Measurements from ENCODE around the gene NSF.
"Not testable (repeated sequence)": the region's sequence is repeated elsewhere in the genome, so short reads cannot be mapped to it uniquely, and the experiment has no call there.

The NSF gene

DNA sequence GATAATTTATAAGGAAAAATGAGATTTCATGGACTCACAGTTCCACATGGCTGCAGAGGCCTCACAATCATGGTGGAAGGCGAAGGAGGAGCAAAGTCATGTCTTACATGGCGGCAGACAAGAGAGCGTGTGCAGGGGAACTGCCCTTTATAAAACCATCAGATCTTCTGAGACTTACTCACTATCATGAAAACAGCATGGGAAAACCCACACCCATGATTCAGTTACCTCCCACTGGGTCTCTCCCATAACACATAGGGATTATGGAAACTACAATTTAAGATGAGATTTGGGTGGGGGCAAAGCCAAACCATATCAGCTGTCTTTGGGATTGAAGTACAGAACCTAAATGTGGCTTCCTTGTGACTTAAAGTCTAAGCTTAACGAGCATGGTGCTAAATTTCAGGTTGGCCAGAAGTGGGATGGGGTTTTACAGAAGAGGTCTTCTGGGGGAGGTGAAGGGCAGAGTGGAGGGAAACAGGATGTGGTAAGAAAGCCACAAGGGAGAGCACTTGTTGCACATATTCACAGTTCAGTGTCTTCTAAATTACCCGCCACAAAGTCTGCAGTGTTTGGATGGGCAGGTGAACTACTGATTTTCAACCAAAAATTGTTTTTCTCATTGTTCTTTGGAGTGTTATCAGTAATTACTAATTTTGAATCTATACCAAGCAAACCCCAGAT is 38.4 kb downstream of the NSF start:
- not testable (repeated sequence) for DNase-seq (ENCODE audit: low read depth)

GRCh38 chr17:46632146-46632545 is 41.7 kb downstream of the NSF start:
- DNase-seq (ENCODE audit: low read depth): not testable (repeated sequence)

GRCh38 chr17:46634844-46635243 is 44.4 kb downstream of the NSF start:
- not testable (repeated sequence) for DNase-seq (ENCODE audit: low read depth)

DNA sequence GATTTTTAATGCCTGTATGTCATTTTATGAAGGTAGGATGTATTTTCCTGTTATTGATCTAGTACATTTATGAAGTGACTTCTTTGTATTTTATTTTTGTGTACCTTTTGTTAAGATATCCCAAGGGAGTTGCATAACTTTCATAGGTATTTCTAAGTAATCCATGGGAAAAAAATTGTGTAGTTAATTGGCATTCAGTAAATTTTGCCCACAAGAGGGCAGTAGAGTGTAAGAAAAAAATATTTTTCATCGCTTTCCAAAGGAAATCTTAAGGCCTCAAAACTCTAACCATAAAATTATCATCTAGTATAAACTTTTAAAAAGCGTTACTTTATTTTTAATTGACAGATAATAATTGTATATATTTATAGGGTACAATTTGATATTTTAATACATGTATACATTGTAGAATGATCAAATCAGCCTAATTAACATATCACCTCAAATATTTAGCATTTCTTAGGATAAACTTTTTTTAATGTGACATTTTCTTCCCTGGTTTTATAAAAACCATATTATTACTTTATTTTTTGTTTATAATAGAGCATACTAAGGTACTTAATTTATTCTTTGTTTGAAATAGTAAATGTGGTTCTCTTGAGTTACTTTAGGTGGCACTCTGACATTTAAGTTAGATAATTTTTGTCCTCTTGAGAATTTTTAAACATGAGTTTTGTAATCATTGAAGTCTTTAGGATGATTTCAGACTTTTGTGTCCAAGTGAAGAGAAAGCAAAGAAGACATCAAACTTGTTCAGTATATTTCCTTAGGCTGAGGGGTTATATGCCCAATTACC is 51.6 kb downstream of the NSF start:
- not testable (repeated sequence) for DNase-seq (ENCODE audit: low read depth)

GRCh38 chr17:46647251-46647650 is 56.8 kb downstream of the NSF start:
- not testable (repeated sequence) for DNase-seq (ENCODE audit: low read depth)

GRCh38 chr17:46647688-46648278 is 57.3 kb downstream of the NSF start:
- not testable (repeated sequence) for DNase-seq (ENCODE audit: low read depth)

- DNase-seq (ENCODE audit: low read depth): not testable (repeated sequence)
These were observed 58.8 kb downstream of the NSF start for GRCh38 chr17:46649246-46649645.

- not testable (repeated sequence) for DNase-seq (ENCODE audit: low read depth)
These were observed 61.7 kb downstream of the NSF start for GRCh38 chr17:46652024-46652643.

DNA sequence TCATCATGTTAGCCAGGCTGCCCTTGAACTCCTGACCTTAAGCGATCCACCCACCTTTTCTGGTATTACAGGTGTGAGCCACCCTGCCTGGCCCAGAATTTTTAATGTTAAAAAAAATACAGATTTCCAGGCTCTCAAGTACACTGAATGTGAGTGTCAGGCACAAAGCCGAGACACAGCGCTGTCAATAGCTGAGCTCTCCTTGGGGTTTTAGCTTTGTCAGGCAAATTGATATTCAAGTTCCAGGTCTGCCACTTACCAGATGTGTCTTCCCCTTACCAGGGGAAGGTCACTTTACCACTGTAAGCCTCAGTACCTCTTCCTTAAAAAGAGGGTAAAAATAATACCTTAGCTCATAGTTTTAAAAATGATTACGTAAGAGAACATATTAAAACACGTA is 67.8 kb downstream of the NSF start:
- not testable (repeated sequence) for DNase-seq (ENCODE audit: low read depth)

- not testable (repeated sequence) for DNase-seq (ENCODE audit: low read depth)
These were observed 69.2 kb downstream of the NSF start for GRCh38 chr17:46659702-46660101.

DNA sequence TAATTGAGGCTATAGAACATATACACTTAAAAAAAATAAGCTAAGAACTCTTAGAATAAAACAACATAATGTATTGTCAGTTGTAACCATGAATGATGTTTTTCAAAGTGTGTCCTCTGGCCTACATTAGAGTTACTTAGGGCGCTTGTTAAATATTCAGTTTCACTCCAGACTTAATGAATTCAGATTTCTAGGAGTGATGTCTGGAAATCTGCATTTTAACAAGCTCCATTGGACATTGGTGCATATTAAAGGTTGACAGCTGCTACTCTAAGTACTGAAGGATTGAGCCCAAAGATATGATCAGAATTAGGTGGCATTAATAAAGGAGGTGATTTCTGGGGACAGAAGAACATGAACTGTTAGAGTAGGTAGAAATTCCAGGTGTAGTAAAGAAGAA is 72.7 kb downstream of the NSF start:
- not testable (repeated sequence) for DNase-seq (ENCODE audit: low read depth)

DNA sequence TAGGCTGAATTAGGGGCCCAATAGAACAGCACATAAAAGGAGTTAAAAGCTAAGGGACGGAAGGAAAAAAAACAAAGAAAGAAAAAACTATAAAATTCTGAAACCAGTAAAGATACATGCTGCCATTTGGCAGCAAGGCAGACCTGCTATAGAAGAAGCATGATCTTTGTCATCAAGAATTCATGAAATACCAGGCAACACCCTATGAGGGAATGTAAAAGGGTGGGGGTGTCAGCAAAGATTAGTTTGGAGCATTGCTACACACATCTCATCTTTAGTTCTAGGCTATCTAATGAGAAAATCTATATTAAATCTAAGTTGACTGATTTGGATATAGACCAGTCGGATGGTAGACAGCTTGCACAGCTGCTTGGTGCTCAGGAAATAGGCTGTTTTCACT is 73.1 kb downstream of the NSF start:
- not testable (repeated sequence) for DNase-seq (ENCODE audit: low read depth)

DNA sequence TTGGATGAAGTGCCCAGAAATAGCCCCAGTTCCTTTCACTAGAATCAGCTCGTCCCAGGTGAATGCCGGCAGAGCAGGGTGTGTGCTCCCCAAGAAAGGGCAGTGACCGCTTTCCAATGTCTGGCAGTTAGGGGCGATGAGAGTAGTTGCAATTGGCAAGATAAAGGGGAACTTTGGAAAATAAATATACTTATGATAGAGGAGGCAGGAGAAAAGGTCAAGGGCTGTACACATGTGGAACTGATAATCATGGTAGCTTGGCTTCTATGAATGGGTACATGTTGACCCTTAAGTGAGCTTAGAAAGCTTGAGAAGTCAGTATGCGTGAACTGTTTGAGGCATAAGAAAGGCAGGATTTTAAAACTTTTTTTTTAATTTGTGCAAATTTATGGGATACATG is 75.5 kb downstream of the NSF start:
- DNase-seq (ENCODE audit: low read depth): not testable (repeated sequence)

- not testable (repeated sequence) for DNase-seq (ENCODE audit: low read depth)
These were observed 80.3 kb downstream of the NSF start for GRCh38 chr17:46670789-46671188.

DNA sequence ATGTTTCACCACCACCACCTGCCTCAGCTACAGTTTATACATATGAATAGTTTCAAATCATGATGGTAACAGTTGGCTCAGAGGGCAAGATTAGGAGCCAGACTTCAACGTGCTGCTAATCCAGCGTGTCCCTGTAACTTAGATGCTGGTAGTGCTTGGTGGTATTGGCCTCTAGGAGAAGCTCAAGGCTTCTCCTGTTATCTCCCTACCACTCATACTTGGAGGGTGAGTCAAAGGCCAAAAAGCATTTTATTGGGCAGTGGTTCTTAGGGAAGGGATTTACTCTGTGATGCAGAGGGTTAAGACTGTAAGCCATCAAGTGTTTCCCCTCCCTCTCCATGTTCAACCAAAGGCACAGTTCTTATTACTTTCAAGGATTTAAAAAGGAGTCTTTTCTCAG is 82.3 kb downstream of the NSF start:
- not testable (repeated sequence) for DNase-seq (ENCODE audit: low read depth)

- not testable (repeated sequence) for DNase-seq (ENCODE audit: low read depth)
These were observed 87.3 kb downstream of the NSF start for GRCh38 chr17:46677819-46678218.

GRCh38 chr17:46683653-46684052 is 93.2 kb downstream of the NSF start:
- not testable (repeated sequence) for DNase-seq (ENCODE audit: low read depth)

- not testable (repeated sequence) for DNase-seq (ENCODE audit: low read depth)
These were observed 94.8 kb downstream of the NSF start for GRCh38 chr17:46685284-46685683.

GRCh38 chr17:46692196-46692595 is 101.7 kb downstream of the NSF start:
- not testable (repeated sequence) for DNase-seq (ENCODE audit: low read depth)

GRCh38 chr17:46693283-46693682 is 102.8 kb downstream of the NSF start:
- not testable (repeated sequence) for DNase-seq (ENCODE audit: low read depth)

DNA sequence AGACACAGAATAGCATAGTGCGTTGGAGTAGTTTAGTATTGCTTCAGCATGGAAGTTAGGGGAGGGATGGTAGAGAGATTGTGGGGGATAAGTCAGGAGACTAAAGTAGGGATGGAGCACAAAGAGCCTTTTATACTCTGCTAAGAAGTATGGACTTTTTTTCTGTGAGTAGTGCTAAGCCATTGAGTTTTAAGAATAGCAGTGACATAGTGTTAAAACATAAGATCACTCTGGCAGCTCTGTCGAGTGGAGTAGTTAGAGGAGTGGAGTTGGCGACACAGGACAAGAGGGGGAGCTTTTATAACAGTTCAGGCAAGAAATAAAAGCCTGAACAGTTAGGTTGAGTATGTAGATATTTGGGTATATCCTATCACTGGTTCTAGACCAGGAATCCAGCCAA is 106.1 kb downstream of the NSF start:
- not testable (repeated sequence) for DNase-seq (ENCODE audit: low read depth)

DNA sequence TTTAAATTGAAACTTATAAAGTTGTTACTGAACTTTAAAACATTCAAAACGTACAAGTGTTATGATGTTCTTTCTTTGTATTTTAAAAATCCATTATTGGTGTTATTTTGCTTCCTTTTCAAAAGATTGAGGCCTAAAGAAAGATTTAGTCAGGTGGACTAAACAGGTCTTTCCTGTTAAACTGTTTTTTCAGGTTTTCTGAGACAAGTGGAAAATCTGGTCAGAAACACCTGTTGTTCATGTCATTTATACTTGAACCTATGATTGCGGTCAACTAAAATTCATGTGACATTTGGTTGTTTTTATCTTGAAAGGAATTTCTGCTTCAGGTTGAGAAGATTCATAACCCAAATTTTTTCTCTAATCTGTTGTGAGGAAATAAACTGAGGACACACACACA is 108.5 kb downstream of the NSF start:
- DNase-seq (ENCODE audit: low read depth): not testable (repeated sequence)
